Measurements from ENCODE around the gene KIAA1328.
A peak's percentile ranks its signal among the peaks of the same experiment; 100 is the strongest.

Gene KIAA1328

DNA sequence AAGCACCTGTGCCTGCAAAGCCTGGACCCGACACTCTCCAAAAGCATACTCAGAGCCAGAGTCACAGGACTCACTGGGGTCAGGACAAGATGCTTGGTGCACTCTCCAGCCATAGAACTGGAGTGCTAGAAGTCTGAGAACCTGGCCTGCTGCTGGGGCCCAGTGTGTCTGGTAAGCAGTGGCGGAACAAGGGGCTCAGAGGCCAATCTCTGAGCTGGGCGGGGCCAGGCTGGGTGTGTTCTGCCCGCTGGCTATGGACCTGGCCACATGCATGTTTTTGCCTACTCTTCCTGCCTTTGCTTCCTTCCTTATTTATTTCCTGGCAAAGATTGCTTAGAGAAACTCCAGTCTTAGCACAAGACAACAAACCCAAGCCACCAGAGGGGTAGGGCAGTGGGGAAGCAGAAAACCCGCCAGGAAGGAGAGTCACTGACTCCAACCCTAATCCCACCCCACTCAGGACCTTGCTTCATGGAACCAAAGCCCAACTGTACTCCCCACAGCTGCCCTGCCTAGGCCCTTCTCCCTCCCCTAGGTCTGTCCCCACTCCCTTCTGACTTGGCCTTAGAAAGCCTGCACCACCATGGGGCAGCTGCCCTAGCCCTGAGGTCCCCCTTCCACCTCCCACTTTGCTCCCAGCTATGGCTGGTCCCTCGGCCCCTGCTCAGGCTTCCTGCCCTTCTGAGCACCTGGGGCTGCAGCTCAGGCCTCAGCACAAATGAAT lies 421.1 kb downstream of the KIAA1328 start:
- peaks cover 30% of the 10 kb centered on the region for H3K27me3 ChIP-seq (ENCODE audit: control insufficient read depth, insufficient read depth, low read length)
- no peak overlapping the region for H3K4me3 ChIP-seq (ENCODE audit: low read depth, low read length)
- H3K36me3 ChIP-seq (ENCODE audit: control insufficient read depth, insufficient read depth, low read length) = no peaks in the 10 kb centered on the region
- no peak overlapping the region for H3K9ac ChIP-seq (ENCODE audit: low read depth, low read length)
- H3K9me3 ChIP-seq (ENCODE audit: control insufficient read depth, insufficient read depth, low read length) = no peaks in the 10 kb centered on the region
- peaks cover 2% of the 10 kb centered on the region for H3K4me1 ChIP-seq (ENCODE audit: control insufficient read depth, insufficient read depth, low read length)

DNA sequence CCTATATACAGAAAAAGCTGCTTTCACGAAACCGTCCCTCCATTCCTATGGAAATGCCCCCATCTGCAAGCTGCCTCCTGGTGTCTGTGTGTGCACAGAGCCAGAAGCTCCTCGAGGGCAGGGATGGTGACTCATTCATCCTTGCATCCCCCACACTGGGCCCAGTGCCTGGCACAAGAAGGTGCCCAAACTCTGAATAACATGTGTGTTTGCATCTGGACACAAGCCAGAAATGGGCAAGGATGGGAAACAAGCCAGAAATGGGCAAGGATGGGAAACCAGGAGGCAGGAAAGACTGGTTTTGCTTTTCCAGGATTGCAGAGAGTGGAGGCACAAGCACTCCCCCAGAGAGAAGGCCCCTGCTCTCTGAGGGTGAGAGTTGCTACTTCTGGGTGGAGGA lies 422.8 kb downstream of the KIAA1328 start:
- Histone ChIP-seq H3K4me3 (ENCODE audit: low read depth, low read length) (no peak overlapping the region), H3K9ac (ENCODE audit: low read depth, low read length) (no peak overlapping the region), H3K27me3 (ENCODE audit: control insufficient read depth, insufficient read depth, low read length) (peaks cover 43% of the 10 kb centered on the region), H3K9me3 (ENCODE audit: control insufficient read depth, insufficient read depth, low read length) (no peaks in the 10 kb centered on the region), H3K4me1 (ENCODE audit: control insufficient read depth, insufficient read depth, low read length) (peaks cover 2% of the 10 kb centered on the region), H3K36me3 (ENCODE audit: control insufficient read depth, insufficient read depth, low read length) (no peaks in the 10 kb centered on the region)

DNA sequence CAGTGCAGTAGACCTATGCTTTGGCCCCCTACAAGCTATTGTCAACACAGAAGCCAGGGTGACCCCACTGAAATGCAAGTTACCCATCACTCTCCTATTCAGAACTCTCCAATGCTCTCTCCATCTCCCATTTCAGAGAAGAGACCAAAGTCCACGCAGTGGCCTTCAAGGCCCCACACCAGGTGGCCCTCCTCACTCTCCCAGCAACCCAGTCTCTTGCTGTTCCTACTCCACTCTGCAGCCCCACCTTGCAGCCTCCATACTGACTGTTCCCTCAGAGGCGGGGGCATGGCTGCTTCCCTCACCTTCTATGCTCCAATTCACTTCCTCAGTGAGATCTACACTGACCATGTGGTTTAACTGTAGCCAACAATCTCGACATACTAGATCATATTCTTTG lies 423.4 kb downstream of the KIAA1328 start:
- Histone ChIP-seq H3K4me3 (ENCODE audit: low read depth, low read length) (no peak overlapping the region), H3K9me3 (ENCODE audit: control insufficient read depth, insufficient read depth, low read length) (no peaks in the 10 kb centered on the region), H3K36me3 (ENCODE audit: control insufficient read depth, insufficient read depth, low read length) (no peaks in the 10 kb centered on the region), H3K27me3 (ENCODE audit: control insufficient read depth, insufficient read depth, low read length) (peaks cover 48% of the 10 kb centered on the region), H3K4me1 (ENCODE audit: control insufficient read depth, insufficient read depth, low read length) (peaks cover 2% of the 10 kb centered on the region), H3K9ac (ENCODE audit: low read depth, low read length) (no peak overlapping the region)

DNA sequence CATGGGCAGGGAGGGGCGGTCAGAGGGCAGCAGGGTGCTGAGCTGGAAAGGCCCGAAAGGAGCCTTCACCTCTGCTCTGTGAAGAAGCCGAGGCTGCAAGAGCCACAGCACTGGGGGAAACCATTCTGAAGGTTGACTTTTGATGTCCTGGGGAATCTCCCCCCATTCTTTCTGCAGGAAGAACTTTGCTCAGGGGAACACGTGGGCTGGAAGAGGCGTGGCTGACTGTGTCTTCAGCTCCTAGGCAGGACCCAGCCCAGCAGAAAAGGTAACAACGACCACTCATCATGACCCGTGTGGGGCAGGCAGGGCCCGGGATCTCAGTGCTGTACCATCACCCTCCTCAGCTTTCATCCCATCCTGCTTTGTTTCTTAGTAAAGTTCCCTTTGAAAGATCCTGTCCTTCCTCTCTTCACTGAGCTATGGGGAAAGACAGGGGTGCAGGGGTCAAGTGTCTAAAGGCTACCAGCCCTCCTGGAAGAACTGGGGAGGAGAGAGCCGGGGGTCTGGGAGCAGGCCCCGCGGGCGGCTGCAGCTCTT lies 424.0 kb downstream of the KIAA1328 start:
- H3K36me3 ChIP-seq (ENCODE audit: control insufficient read depth, insufficient read depth, low read length) = no peaks in the 10 kb centered on the region
- peaks cover 53% of the 10 kb centered on the region for H3K27me3 ChIP-seq (ENCODE audit: control insufficient read depth, insufficient read depth, low read length)
- H3K4me3 ChIP-seq (ENCODE audit: low read depth, low read length) = peak overlapping the region; percentile 65

DNA sequence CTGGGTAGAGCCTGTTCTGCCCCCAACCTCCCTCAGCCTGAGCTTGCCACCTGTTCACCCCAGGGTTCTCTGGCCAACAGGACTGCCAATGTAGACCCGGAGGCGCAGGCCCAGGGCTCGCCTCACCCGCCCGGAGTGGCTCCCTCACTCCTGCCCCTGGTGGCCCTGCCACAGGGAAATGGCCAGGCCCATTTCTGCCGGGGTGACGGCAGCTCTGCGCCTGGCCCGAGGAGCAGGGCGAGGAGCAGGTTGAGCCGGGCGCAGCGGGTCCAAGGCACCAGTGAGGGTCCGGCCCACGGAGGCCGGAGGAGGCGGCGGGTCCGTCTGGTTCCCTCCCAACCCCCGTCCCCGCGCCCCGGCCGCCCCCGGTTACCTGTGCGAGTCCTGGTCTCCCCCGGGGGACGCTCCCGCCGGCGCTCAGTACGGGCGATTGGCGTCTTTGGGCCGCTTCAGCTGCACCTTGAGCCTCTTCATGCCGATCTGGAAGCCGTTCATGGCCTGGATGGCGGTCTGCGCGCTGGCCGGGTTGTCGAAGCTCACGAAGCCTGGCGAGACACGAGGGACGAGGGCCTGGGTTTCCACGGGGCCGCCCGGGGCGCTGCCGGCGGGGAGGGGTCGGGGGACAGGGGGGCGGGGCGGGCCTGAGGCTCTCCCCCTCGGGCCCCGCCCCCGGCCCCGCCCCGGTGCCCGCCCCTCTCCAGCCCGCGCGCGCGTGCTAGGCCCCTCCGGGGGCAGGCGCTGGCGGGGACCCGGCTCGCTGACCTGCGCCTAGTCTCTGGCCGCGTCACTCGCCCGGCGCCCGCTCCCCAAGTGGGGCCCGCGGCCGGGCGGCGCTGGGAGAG lies 424.7 kb downstream of the KIAA1328 start:
- Histone ChIP-seq H3K36me3 (ENCODE audit: control insufficient read depth, insufficient read depth, low read length) (no peaks in the 10 kb centered on the region), H3K9ac (ENCODE audit: low read depth, low read length) (no peak overlapping the region), H3K27me3 (ENCODE audit: control insufficient read depth, insufficient read depth, low read length) (peaks cover 60% of the 10 kb centered on the region), H3K4me3 (ENCODE audit: low read depth, low read length) (peak overlapping the region; percentile 65), H3K4me1 (ENCODE audit: control insufficient read depth, insufficient read depth, low read length) (no peaks in the 10 kb centered on the region), H3K9me3 (ENCODE audit: control insufficient read depth, insufficient read depth, low read length) (no peaks in the 10 kb centered on the region)

More for the DNA sequence above, 424.0 kb downstream of the KIAA1328 start:
- no peaks in the 10 kb centered on the region for H3K9me3 ChIP-seq (ENCODE audit: control insufficient read depth, insufficient read depth, low read length)
- no peaks in the 10 kb centered on the region for H3K4me1 ChIP-seq (ENCODE audit: control insufficient read depth, insufficient read depth, low read length)
- H3K9ac ChIP-seq (ENCODE audit: low read depth, low read length) = no peak overlapping the region

DNA sequence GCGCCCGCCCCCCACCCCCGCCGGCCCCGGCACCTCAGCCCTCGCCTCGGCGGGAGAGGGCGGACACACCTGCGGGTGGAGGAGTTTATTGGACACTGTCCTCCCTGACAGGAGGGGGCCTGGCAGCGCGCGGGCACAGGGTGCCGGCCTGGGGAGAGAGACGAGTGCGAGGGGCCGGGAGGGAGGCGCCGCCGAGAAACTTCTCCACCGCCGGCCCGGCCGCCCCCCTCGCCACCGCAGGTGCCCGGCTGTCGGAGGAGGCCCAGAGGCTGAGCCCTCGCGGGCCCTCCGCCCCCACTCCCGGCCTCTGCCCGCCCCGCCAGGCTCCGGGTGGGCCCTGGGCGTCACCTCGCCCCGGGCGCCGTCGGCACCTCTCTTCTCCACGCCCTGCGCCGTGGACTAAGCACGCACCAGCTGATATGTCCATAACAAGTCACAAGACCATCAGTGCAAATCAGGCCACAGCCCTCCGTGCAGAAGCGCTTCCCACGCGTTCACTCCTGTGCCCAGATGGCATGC lies 425.4 kb downstream of the KIAA1328 start:
- H3K9ac ChIP-seq (ENCODE audit: low read depth, low read length) = no peak overlapping the region
- H3K36me3 ChIP-seq (ENCODE audit: control insufficient read depth, insufficient read depth, low read length) = no peaks in the 10 kb centered on the region
- H3K4me3 ChIP-seq (ENCODE audit: low read depth, low read length) = peak overlapping the region; percentile 40
- no peaks in the 10 kb centered on the region for H3K4me1 ChIP-seq (ENCODE audit: control insufficient read depth, insufficient read depth, low read length)
- peaks cover 63% of the 10 kb centered on the region for H3K27me3 ChIP-seq (ENCODE audit: control insufficient read depth, insufficient read depth, low read length)
- no peaks in the 10 kb centered on the region for H3K9me3 ChIP-seq (ENCODE audit: control insufficient read depth, insufficient read depth, low read length)

DNA sequence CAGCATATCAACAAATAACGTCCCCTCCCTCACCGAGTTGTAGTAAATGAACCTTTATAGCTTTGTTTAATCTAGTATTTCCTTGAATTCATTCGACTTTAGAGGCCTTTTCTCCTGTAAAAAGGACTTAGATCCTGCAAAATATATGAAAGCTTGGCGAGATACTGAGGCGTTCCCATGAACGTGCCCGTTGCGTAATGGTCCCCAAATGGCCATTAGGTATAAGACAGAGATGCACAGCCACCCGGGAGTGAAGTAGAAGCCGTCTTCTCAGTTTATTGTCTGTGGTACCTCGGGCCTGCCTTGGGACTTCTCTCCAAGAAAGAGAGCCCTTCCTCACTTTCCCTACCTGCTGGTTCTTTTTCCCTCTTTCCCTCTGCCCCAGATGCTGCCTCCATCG lies 426.0 kb downstream of the KIAA1328 start:
- Histone ChIP-seq H3K4me1 (ENCODE audit: control insufficient read depth, insufficient read depth, low read length) (no peaks in the 10 kb centered on the region), H3K36me3 (ENCODE audit: control insufficient read depth, insufficient read depth, low read length) (no peaks in the 10 kb centered on the region), H3K4me3 (ENCODE audit: low read depth, low read length) (peak overlapping the region; percentile 40), H3K9ac (ENCODE audit: low read depth, low read length) (no peak overlapping the region), H3K9me3 (ENCODE audit: control insufficient read depth, insufficient read depth, low read length) (no peaks in the 10 kb centered on the region), H3K27me3 (ENCODE audit: control insufficient read depth, insufficient read depth, low read length) (peaks cover 63% of the 10 kb centered on the region)

DNA sequence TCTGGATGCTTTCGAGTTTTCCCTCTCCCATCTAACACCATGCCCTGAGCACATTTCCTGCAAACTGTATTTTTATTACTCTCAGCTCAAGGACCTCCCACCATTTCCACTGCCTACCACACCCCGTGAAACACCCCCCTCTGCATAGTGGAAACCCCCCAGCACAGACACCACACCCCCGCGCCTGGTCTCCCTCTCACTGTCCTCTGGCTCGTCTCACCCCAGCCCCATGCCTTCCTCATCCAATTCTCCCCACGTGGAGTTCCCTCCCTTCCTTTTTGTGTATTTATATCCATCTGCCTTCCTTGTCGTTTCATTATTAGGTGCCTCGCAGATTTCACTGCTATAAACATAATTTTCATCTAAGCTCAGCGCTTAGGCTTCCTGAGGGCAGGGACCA lies 429.2 kb downstream of the KIAA1328 start:
- Histone ChIP-seq H3K4me1 (ENCODE audit: control insufficient read depth, insufficient read depth, low read length) (no peaks in the 10 kb centered on the region), H3K9ac (ENCODE audit: low read depth, low read length) (no peak overlapping the region), H3K9me3 (ENCODE audit: control insufficient read depth, insufficient read depth, low read length) (no peaks in the 10 kb centered on the region), H3K36me3 (ENCODE audit: control insufficient read depth, insufficient read depth, low read length) (no peaks in the 10 kb centered on the region), H3K4me3 (ENCODE audit: low read depth, low read length) (no peak overlapping the region), H3K27me3 (ENCODE audit: control insufficient read depth, insufficient read depth, low read length) (peaks cover 45% of the 10 kb centered on the region)

DNA sequence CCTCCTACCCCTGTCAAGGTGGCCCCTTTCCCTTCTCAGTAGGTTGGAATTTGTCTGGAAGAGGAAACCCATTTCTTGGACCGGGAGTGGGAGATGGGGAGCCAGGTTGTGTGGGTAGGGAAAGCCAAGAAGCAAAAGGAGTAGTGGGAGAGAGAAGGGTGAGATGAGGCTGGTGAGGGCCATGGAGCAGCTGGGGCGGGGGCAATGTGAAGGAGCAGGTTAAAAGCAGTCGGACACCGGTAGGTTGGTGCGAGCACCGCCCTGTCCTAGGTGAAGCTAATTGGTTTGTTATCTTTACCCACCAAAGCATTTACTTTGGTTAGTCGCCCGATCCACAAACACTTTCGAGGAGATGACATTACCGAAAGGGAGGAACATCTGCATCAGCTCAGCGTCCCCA lies 429.9 kb downstream of the KIAA1328 start:
- Histone ChIP-seq H3K4me1 (ENCODE audit: control insufficient read depth, insufficient read depth, low read length) (no peaks in the 10 kb centered on the region), H3K9ac (ENCODE audit: low read depth, low read length) (no peak overlapping the region), H3K27me3 (ENCODE audit: control insufficient read depth, insufficient read depth, low read length) (peaks cover 43% of the 10 kb centered on the region), H3K36me3 (ENCODE audit: control insufficient read depth, insufficient read depth, low read length) (no peaks in the 10 kb centered on the region), H3K4me3 (ENCODE audit: low read depth, low read length) (no peak overlapping the region), H3K9me3 (ENCODE audit: control insufficient read depth, insufficient read depth, low read length) (no peaks in the 10 kb centered on the region)

DNA sequence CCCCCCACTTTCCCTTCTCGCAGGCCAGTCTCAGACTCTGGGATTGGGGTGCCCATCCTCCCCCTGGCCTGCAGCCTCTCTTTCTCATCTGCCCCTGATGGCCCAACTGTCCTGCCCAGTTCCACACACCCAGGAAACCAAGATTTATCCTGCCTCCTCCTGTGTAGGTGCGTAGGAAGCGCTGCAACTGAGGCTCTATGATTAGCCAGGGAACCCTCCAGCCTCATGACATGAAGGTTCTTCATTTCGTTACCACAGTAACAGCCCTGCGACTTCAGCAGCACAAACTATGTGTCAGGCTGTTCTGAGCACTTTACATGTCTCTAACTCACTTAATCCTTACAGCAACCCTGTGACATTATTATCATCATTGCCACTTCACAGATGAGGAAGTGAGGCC lies 430.8 kb downstream of the KIAA1328 start:
- H3K9me3 ChIP-seq (ENCODE audit: control insufficient read depth, insufficient read depth, low read length) = no peaks in the 10 kb centered on the region
- no peak overlapping the region for H3K9ac ChIP-seq (ENCODE audit: low read depth, low read length)
- no peaks in the 10 kb centered on the region for H3K36me3 ChIP-seq (ENCODE audit: control insufficient read depth, insufficient read depth, low read length)
- H3K27me3 ChIP-seq (ENCODE audit: control insufficient read depth, insufficient read depth, low read length) = peaks cover 39% of the 10 kb centered on the region
- no peak overlapping the region for H3K4me3 ChIP-seq (ENCODE audit: low read depth, low read length)
- no peaks in the 10 kb centered on the region for H3K4me1 ChIP-seq (ENCODE audit: control insufficient read depth, insufficient read depth, low read length)

DNA sequence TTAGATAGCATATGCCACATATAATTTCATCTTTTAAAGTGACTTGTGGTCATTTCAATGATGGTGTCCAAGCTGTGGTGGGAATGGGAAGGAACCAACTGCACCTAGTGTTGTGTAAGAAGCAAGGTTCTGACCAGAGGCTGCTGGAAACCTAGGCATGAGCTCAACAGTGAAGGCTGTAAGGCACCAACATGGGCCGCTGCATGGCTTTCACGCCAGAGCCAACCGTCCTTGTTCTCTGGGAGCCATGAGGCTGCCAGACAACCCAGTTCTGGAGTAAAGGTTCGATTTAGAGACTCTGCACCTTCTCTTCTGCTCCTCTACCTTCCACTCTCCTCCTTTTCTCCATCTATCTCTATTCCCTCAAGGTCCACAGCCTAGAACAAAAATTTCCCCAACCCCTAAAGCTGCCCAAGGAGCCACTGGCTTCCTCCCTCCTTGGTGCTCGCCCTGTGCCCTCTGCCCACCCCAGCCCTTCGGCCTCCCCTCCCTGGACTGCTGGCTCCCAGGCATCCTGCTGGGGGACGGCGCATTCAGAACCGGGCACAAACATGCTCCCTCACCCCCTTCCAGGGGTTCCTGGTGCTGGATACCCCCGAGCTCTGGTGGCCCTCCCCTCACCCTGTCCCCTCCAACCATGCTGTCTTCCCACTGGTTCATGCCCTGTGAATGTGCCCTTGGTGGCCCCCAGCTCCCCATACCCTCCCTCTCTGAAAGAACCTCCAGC lies 431.6 kb downstream of the KIAA1328 start:
- peaks cover 31% of the 10 kb centered on the region for H3K27me3 ChIP-seq (ENCODE audit: control insufficient read depth, insufficient read depth, low read length)
- no peaks in the 10 kb centered on the region for H3K4me1 ChIP-seq (ENCODE audit: control insufficient read depth, insufficient read depth, low read length)
- H3K36me3 ChIP-seq (ENCODE audit: control insufficient read depth, insufficient read depth, low read length) = no peaks in the 10 kb centered on the region
- no peak overlapping the region for H3K4me3 ChIP-seq (ENCODE audit: low read depth, low read length)
- H3K9me3 ChIP-seq (ENCODE audit: control insufficient read depth, insufficient read depth, low read length) = no peaks in the 10 kb centered on the region
- no peak overlapping the region for H3K9ac ChIP-seq (ENCODE audit: low read depth, low read length)
